Mucosa of descending colon (tissue), 3 donors: ENCODE measurements around the gene ISCU. TPM values are rescaled to one million over a fixed set of nuclear protein-coding genes. Genes with fewer than 3 reads are reported as not detected.

ENCODE experiments used
- ATAC-seq: fragments of 200-7000 bp; cut with Tn5 transposase; one replicate; pipeline ENCODE4 v1.9.1; 2020; ENCODE audit warnings: mild to moderate bottlenecking, moderate library complexity
- DNase-seq, 3 donors: peaks; one replicate each; pipeline ENCODE4 v3.0.0-alpha.2; 2020
- H3K36me3 ChIP-seq: fragments of 200-600 bp; one replicate; pipeline ENCODE4 v1.8.0; 2021; ENCODE audit warnings: low read depth, mild to moderate bottlenecking
- H3K4me1 ChIP-seq: fragments of 200-600 bp; one replicate; pipeline ENCODE4 v1.8.0; 2021; ENCODE audit warnings: low read depth, mild to moderate bottlenecking
- H3K4me3 ChIP-seq: fragments of 200-600 bp; one replicate; pipeline ENCODE4 v1.8.0; 2021; ENCODE audit warnings: mild to moderate bottlenecking
- H3K9me3 ChIP-seq: fragments of 200-600 bp; one replicate; pipeline ENCODE4 v1.8.0; 2021; ENCODE audit warnings: mild to moderate bottlenecking
- intact Hi-C, 2 donors: fragments of 100-400 bp; cut with DNase I in 1 of 2; cut with micrococcal nuclease in 1 of 2; formaldehyde crosslinking; loops; one replicate each; pipeline versions ENCODE4 v1.11.0 to v1.11.1; 2022; cut with DNase I, micrococcal nuclease
- total RNA-seq, 3 donors: library from RNA; stranded (reverse); fragmentation: NEBNext Ultra II Directional in 2 of 3; extraction: Animal tissue kit (Norgen Biotek cat#: 25700) in 2 of 3; gene quantifications; one replicate each; pipeline versions ENCODE4 v1.2.1 to v1.2.4, GENCODE V29; 2021 to 2023
- TF ChIP-seq, protein P1 (sequence below): fragments of 200-600 bp; IDR thresholded peaks from one replicate; pipeline ENCODE4 v1.8.0; 2022; ENCODE audit warnings: antibody characterized with exemption, mild to moderate bottlenecking
- donor health status: DM: no; HTN: no; CAD: no; lungs with moderate emphysema.
- donor health status: DM: no; HTN: no; CAD: no.
- donor health status: DM: no; HTN: yes; CAD: no.

ISCU gene
- total RNA-seq, 3 donors from 2014 or later: 94.7 to 155 (median 107) TPM

DNA sequence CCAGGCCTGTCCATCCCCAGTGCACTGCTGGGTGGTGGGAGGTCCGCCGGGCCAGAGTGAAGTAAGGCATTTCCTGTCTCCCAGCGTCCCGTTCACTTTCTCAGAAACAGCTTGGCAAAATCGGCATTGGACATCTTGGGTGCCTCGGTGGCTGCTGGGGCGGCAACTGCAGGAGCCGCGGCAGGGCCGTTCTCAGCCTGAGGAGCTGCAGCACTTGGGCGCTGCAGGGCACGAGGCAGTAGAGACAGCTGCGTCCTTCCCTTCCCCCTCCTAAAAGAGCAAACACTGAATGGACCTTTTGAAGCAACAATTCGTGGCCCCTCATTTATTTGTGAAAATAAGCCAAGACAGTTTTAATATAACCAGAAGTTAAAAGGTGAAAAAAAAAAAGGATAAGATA is 39.0 kb upstream of the ISCU start:
- peaks cover 16% of the 10 kb centered on the region for H3K36me3 ChIP-seq
- TF ChIP-seq, protein P1, sequence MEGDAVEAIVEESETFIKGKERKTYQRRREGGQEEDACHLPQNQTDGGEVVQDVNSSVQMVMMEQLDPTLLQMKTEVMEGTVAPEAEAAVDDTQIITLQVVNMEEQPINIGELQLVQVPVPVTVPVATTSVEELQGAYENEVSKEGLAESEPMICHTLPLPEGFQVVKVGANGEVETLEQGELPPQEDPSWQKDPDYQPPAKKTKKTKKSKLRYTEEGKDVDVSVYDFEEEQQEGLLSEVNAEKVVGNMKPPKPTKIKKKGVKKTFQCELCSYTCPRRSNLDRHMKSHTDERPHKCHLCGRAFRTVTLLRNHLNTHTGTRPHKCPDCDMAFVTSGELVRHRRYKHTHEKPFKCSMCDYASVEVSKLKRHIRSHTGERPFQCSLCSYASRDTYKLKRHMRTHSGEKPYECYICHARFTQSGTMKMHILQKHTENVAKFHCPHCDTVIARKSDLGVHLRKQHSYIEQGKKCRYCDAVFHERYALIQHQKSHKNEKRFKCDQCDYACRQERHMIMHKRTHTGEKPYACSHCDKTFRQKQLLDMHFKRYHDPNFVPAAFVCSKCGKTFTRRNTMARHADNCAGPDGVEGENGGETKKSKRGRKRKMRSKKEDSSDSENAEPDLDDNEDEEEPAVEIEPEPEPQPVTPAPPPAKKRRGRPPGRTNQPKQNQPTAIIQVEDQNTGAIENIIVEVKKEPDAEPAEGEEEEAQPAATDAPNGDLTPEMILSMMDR: no peak
- intact Hi-C loops: no loop called here

DNA sequence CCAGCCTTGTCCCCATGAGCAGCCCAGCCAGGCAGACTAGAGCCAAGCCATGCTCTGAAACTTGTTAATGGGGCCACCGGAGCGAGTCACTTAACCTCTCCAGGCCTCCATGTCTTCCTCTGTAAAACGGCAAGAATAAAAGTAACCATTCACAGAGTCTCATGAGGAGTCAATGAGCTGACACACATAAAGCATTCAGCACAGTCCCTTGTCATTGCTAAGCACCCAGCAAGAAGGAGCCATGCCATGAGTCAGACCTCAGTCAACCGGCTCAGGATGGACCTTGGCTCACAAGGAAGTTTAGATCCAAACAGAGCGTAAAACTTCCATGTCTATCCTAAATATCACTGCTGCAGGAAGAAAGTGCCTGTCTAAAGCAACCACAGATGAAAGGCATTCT is 36.7 kb upstream of the ISCU start:
- Histone ChIP-seq H3K4me3 (no peak overlapping the region), H3K36me3 (peaks cover 23% of the 10 kb centered on the region), H3K9me3 (no peaks in the 10 kb centered on the region), H3K4me1 (no peaks in the 10 kb centered on the region)
- TF ChIP-seq, protein P1: no peak
- intact Hi-C loops: no loop called here
- ATAC-seq (peak; percentile 25), DNase-seq (no peak)

More for the DNA sequence above, 39.0 kb upstream of the ISCU start:
- DNase-seq (no peak), ATAC-seq (no peak)
- H3K9me3 ChIP-seq: no peaks in the 10 kb centered on the region
- no peak overlapping the region for H3K4me3 ChIP-seq
- H3K4me1 ChIP-seq: no peaks in the 10 kb centered on the region

DNA sequence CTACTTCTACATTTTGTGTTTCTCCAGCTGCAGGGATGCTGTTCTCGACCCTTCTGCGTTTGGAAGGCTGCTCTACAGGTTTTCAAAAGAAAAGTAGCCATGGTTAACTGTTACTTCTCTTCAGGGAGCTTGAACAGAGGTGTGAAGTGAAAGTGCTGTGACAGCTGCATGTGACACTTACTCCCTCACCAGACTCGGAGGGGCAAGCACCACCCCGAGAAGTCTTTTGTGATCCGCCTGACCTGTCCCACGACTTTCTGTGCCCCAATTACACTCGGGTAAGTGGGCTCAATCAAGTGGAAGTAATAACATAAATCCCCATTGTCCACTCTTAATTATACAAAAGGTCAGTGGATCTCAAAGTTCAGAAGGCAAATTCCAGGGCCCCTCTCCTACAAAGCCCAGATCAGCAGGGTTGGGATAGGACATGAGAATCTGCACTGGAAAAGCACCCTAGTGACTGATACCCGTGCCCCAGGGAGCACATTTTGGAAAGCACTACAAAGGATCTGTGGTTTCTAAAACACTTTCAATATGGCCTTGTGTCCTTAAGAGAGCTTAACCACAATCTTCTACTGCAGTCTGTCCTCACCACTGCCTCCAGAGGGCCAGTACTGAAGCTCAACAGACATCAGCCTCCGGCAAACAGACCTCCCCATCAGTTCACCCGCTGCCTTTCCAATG is 35.8 kb upstream of the ISCU start:
- ATAC-seq: no peak
- H3K9me3 ChIP-seq: no peaks in the 10 kb centered on the region
- H3K4me3 ChIP-seq: no peak overlapping the region
- TF ChIP-seq, protein P1: no peak
- peaks cover 24% of the 10 kb centered on the region for H3K36me3 ChIP-seq
- no peak for DNase-seq
- intact Hi-C loops: no loop called here
- H3K4me1 ChIP-seq: no peaks in the 10 kb centered on the region

GRCh38 chr12:108527166-108527496 is 35.3 kb upstream of the ISCU start:
- no peaks in the 10 kb centered on the region for H3K9me3 ChIP-seq
- no peak overlapping the region for H3K4me3 ChIP-seq
- H3K36me3 ChIP-seq: peaks cover 29% of the 10 kb centered on the region
- DNase-seq: no peak
- no peaks in the 10 kb centered on the region for H3K4me1 ChIP-seq
- ATAC-seq: no peak
- TF ChIP-seq, protein P1: no peak
- intact Hi-C loops: no loop called here

DNA sequence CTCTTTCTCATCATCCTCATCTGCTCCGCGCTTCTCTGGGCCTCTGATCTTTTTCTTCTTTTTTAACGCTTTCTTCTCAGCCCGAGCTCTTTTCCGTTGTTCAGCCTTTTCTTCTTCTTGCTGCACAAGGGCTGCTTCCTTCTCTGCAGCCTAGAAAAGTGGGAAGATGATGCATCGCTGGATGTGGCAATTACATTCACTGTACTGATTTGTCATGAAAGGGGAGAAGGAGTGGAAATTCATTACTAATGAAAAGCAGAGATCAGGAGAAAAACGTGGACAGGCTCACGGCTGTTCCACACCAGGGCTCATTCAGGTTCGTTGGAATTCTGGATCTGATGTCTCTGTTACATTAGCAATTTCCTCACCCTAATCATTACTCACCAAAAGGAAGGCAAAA is 32.2 kb upstream of the ISCU start:
- no peaks in the 10 kb centered on the region for H3K9me3 ChIP-seq
- TF ChIP-seq, protein P1: no peak
- no peak overlapping the region for H3K4me3 ChIP-seq
- no peaks in the 10 kb centered on the region for H3K4me1 ChIP-seq
- H3K36me3 ChIP-seq: peaks cover 27% of the 10 kb centered on the region
- intact Hi-C loops: no loop called here
- ATAC-seq (no peak), DNase-seq (no peak)
